NCI-H510A treated with DMSO at 0.1 percent for 48 hours (cell line): ENCODE measurements around the gene CCNQ.

ENCODE experiments used
- DNase-seq: peaks from one replicate; lab custom pipeline; 2025; lab: John Stamatoyannopoulos, UW

CCNQ gene

DNA sequence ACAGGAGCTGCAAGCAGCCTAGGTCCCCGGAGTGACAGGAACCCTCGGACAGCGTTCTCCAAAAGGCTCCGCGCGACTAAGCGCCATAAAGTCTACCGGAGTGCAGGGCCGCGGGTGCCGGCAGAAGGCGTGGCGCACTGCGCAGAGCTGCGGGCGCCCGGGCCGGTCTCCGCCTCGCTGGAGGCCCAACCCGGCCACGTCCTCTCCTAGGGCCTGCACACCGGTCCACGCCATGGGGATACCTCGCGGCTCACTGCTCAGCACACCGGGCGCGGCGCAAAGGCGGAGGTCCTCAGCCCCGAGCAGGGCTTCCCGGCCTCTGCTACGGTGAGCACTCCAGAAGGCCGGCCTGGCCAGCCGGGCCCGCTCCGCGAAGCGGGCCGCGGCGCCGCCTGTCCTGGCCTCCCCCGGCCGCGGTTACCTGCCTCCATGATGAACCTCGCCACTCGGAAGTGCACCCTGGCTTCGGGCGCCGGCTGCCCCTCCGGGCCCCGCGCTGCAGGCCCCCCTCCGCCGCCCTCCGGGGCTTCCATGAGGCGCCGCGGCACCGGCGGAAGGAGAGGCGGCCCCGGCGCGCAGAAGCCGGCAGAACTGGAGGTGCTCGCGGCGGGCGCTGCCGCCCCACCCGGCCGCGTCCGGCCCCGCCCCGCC, at the start of gene CCNQ:
CCNQ (minus strand) TSS at position 599 of the 651 bp plus-strand sequence; CDS start at position 533, 66 bp downstream.
- DNase-seq = no peak

DNA sequence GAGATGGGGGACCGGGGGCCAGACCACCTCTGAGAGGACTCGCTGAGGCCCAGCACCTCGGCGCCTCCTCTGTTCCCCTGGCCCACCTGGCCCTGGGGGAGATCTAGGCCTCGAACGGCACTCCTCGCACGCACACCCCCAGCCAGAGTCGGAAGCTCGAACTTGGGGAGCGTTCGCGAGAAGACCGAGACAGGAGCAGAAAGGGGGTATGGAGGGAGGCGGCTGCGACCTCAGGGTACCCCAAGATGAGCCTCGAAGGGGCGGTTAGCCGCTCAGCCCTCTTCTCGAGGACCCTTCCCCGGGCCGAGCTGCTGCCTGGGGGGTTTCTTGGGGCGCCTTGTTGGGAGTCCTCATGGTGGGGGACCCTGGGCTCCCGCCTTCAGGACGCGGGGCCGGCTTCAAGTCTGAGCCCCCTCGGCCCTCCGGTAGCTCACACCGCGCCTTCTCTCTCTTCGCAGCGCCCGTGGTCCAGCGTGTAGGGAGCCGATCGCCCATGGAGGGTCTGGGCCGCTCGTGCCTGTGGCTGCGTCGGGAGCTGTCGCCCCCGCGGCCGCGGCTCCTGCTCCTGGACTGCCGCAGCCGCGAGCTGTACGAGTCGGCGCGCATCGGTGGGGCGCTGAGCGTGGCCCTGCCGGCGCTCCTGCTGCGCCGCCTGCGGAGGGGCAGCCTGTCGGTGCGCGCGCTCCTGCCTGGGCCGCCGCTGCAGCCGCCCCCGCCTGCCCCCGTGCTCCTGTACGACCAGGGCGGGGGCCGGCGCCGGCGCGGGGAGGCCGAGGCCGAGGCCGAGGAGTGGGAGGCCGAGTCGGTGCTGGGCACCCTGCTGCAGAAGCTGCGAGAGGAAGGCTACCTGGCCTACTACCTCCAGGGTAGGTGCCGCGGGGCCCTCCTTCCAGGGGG, 48.8 kb upstream of the CCNQ start:
- DNase-seq = no peak

DNA sequence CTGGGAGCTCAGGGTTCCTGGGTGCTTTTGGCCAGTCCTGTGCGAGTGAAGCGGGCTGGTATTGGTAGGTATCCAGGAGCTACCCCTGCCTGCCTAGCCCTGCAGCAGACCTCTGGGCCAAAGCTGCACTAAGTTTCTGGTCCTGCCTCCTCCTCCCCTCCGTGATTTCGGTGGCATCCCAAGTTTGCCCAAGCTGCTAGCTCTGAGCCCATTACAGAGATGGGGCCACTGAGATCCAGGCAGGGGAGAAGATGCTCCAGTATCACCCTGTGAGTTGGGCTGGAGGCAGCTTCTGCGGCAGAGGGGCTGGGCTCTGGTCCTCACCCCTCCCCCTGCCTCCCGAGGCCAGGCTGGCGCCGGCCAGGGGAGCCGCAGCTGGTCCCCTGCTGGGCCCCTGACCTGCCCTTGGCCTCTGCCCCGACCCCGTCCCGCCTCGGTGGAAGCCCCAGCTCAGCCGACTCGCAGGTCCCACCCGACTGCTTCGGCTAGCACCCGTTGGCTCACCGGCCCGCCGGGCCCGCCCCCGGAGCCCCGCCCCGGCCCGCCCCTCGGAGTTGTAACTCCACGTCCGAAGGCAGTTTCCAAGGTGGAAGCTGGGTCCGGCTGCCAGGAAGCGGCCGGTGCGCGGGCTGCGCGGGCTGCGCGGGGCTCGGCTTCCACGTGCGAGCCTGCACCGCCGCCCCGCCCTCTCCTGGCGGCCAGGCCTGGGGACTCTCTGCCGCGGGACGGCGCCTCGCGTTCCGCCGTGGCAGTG, 47.9 kb upstream of the CCNQ start, which contains the start of gene DUSP9:
DUSP9 (plus strand) TSS at position 584 of the 754 bp plus-strand sequence. CDS start 751 bp downstream, outside the sequence.
- DNase-seq = no peak

DNA sequence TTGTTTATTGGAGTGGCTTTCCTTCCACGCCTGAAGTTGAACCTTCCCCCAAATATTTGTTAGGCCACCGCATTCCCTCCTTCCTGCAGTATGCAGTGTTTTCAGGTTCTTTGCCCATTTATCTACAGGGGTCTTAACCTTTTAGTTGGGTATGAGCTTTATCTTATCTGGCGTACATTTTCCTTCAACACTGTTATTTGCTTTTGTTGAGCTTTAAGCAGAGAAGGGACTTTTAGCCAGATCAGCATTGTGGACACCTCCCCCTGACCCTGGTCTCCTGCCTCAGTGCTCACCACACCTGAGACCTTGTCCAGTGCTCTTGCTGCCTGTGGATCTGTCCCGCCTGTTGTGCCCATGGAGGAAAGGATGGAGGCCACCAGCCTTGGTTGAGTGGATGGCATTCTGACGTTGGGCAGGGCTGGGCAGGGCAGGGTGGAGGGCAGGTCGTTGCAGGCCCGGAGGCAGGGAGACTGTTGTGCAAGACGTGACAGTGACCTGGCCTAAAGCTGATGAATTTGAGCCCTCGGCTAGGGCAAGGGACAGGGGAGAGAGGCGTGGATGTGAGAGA, 47.1 kb upstream of the CCNQ start:
- DNase-seq = no peak

DNA sequence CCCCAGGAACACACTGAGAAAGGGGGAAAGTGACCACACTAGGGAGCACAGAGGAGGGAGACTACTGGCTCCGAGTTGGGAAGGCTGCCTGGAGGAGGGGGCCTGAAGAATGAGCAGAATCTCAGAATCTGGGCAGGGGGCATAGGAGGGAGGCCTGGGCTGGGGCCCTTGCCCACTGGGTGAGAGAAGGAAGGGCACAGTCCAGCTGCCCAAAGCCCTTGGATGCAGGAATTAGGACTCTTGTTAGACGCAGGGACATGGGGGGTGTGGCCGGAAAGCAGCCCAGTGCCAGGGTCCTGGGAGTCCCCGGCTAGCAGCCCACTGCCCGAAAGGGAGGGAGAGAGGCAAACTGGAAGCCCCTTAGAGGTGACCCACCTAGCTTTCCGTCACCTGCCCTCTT, 46.2 kb upstream of the CCNQ start:
- no peak for DNase-seq

DNA sequence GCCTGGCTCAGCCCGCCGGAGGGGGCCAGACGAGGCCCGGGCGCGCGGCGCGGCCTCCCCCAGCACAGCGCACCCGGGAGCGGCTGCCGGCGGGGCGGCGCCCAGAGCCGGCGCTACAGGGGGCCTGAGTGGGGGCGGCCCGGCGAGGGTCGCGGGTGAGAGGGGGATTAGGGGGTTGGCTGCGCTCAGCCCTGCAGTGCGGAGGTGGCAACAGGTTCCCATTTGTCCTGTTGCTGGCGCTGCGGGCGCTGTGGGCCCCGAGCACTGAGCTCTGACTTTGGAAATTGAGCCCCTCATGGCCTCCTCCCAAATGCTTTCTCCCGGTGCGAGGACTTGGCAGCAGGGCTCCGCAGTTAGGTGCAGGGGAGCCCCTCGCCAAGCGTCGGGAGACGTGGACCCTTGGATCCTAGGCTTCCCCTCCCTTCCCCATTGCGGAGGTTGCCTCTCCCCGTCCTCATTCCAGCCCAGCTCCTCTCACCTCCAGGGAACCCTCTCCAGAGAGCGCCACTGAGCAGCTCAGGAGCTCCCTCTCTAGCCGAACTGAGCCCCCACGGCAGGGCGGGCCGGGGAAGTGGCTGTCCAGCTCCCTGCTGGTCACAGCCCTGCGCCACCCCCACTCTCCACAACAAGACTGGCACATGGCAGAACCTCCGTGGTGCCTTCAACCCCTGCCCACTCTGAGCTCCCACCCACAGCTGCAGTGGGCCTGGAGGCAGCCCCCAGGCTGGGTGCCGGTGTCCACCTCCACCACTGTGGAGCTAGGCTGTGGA, 45.6 kb upstream of the CCNQ start:
- no peak for DNase-seq

DNA sequence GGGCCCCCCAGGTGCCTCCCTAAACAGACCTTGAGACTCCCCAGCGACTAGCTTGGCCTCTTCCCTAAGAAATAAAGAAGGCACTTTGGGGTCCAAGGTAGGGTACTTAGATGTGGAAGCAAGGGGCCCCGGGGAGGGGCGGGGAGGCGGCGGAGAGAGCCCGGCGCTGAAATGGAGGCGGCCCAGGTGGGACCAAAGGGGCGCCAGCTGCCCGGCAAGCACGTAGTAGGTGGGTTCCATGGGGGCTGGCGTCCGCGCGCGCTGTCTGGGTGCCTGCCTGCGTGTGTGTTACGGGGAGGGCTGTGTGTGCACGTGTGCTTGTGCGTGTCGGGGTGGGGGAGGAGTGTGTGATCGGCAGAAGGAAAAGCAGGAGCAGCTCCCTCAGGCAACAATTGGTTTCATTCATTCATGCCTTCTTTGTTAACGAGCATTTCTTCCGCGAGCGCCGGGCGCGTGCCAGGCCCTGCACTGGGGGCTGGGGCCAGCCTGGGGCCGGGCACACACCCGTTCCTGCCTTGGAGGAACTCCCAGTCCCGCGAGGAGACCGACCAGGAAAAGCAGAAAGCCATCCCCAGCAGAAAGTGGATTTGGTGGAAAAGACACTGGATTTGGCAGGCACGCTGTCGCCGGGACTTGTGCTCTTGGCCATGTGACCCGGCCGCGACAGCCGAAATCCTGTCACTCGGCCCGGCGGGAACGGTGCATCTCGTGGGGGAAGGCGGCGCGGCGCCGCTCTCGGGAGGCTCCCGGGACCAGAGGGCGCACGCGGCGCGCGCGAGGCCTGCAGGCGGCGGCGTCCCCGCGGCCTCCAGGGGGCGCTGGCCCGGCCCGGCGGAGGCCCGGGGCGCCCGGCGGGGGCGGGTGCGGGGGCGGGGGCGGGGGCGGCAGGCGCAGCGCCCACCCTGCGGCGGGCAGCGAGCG, 44.8 kb upstream of the CCNQ start:
- no peak for DNase-seq

DNA sequence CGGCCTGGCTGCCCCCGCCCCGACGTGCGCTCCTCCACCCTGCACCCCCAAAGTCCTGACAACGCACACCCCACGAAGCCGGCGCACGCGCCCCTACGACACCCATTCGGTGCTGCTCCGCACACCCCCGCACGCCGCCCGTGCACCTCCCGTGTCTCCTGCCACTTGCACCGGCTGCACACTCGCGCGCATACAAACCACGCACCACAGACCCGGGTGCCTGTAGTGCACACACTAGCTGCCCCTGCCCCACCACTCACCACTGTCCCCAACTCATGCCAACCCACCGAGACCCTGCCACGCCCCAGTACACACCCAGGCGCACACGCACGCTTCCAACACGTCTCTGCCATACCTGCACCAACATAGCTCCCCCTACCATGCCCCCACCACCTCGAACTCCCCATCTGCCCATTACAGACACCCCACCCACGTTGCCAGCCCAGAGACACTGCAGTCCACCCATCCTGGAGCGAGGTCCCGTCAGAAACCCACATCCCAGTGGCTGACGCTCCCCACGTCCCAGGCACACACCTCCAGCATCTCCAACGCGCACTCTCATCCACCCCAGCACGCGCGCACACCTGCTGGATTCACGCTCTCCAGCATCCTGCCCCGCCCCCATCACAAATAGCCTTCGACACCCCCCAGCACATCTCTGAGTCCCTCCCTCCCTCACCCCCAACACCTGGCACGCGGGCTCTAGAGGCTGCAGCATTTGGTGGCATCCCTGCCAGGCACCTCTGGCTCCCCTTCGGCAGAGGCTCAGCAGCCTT, 43.9 kb upstream of the CCNQ start:
- no peak for DNase-seq

DNA sequence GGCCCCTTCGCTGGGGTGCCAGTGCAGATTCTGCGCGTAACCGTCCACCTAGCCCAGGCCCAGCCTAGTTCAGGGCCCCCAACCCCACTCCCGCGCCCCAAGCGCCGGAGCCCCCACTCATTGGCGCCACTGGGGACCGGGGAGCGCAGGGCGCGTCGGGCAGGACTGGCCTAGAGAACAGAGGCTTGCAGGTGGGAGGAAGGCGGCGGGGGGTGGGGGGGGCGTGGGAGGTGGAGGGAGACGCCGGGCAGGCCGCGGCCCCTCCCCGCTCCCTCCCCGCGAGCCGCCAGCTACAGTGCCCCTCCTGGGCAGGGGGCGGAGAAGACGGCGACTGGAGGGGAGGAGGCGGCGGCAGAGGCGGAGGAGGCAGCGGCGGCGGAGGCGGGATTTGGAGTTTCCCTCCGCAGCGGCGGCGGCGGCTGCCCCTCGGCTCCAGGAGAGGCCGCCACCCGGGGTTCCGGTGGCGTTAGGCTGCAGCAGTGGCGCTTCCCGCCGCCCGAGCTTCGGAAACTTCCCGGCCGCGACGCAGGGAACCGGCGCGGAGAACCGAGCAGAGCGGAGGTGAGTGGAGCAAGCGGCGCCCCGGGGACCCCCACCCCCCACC, 43.2 kb upstream of the CCNQ start:
- no peak for DNase-seq

DNA sequence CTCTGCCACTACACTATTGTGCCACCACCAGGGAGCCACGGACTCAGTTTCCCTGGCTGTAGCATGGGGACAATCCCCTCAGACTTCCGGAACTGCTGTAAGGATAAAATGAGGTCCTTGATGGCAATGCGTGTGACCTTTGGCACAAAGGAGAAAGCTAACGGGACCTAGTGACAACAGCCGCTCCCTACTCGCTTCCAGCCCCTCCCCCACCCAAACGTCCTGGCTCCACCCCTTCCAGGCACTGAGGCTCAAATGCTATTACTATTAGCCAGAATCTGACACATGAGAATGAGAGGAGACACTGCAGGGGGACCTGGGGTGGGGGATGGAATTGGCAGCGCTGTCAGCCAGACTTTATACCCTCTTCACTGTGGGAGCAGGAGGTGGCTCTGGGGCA, 42.7 kb upstream of the CCNQ start:
- no peak for DNase-seq

DNA sequence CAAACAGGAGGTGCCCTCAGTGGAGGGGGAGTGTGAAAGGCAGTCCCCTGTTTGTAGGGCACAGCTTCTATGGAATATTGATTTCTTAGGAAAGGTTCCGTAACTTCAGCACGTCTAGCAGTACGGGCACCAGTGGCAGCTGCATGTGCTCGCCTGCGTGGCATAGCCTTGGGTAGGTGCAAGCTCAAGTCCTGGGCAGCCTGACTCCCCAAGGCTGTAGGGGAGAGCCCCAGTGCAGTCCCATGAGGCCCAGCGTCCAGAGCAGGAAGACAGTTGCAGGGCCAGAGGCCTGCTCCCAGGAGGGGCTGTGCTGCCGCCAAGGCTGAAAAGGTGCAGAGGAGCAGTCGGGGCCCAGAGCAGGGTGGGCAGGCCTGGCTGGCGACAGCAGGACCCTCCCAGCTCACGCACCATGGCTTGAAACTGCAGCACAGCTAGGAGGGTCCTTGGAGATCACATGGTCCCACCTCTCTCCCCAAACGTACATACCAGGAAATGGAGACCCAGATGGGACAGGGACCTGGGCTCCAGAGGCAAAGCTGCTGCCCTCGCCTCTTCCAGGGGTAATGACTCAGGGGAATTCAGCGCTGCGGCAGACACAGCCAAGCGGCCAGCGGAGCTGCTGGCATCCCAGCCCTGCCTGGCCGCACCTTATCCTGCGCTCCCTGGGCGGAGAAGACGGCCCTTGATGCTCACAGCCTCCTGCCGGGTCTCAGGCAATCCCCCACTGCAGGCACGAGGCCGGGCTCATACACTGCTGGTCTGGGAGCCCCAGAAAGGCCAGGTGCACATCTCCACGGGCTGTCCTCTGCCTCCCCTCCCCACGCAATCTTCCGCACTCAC, 42.0 kb upstream of the CCNQ start:
- no peak for DNase-seq

DNA sequence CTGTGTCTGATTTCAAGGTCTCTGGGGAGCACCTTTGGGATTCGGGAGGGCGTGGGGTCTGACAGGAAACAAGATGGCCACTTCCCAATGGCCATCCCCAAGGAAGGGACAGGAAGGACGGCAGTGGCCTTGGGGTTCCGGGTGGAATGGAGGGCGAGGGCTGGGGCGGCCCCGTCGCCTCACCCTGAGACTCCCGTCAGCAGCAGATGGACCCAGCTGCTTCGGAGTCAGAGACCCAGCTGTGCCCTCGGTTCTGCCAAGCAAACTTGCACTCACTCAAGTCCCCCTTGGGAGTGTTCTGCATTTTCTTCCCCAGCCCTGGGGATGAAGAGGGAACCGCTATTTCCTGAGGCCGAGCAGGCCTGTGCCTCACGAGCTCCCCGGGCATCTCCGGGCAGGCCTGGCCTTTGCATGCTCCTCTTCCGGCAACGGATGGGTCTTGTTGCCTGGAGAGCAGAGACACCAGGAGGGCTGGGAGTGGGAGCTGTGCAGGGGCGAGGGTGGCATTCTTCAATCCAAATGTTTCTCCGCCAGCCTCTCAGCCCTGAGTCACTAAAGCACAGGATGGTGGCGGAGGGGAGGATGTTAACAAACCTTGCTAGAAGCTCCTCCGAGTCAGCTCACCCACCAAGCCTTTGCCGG, 41.2 kb upstream of the CCNQ start:
- no peak for DNase-seq

DNA sequence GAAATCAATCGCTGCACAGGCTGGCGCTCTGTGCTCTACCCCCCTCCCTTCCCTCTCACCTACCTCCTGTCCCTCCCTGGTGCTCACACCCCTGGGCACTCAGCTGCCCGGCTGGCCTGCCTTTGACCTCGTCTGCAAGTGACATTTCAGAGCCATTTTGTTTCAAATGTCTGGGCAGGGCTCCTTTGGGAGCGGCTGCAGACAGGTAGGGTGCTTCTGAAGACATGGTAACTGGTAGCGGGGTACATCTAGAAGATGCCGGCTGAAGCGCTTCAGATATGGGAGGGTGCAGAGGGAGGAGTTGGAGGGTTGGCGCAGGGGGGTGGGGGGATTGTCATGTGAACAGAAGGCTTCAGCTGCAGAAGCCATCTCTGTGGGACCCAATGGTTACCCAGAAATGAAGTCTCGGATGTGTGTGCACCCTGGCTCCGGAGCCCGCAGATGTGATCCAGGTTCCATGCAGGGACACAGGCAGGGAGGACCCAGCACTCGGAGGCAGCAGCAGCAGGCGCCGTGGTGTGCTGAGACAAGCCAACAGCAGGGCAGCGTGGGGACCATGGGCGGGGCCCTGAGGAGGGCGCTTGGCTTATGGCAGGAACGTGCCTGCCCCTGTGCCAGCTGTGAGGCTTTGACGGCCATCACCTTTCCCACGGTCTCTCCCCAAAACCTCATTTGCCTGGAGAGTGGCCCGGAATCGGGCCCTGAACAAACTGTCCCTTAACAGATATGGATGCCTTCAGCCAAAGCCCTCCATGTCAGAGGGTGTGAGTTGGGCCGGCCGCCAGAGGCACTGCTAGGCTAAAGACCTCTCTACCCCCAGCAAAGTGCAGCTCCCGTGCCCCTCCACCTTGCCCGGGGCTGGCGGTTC, 40.5 kb upstream of the CCNQ start:
- no peak for DNase-seq

DNA sequence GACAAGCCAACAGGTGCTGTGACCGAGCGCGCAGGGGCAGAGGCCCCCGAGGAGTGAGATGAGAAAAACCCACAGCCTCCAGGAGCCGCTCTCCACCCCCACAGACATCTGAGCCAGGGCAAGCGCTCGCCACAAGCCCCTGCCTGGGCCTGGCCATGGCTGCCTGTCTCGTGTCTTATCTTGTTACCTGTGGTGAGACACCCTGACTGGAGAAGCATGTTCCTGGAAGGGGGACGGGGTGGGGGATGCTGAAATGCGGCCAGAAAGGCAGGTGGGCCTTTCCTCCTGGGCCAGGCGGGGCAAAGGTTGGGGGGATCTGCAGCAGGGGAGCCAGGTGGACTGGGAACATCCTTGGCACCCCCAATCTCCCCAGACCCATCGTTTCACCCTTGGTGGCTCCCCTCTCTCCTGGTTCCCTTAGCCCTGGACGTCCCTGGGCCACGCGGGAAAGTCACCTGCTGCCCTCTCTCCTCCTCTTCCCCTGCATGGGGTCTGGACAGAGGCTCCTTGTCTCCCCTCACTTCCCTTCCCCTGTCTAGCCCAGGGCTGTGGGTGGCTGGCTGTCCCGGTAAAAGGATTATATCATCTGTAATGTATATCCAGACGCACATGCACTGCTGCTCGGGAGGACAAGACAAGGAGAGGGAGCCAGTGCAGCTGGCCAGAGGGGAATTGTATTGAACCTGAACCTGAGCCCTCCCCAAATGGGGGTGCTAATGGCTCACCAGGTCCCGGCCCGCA, 39.7 kb upstream of the CCNQ start:
- no peak for DNase-seq

DNA sequence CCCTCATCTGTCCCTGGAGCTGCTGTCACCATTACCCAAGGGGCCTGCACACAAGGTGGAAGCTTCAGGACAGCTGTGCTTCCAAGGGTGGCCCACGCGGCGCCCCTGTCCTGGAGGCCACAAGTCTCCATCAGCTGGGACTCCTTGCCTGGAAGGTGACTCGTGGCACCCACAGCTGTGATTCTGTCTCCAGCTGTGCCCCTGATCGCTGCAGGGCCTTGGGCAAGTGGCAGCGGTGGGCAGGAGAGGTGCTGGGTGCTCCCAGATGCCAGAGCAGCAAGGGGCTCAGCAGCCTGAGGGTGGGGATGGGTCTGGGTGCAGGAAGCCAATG, 39.1 kb upstream of the CCNQ start:
- no peak for DNase-seq
